HepG2 (cell line): ENCODE measurements around the gene KNL1. TPM values are rescaled to one million over a fixed set of nuclear protein-coding genes. Genes with fewer than 3 reads are reported as not detected.
A peak's percentile ranks its signal among the peaks of the same experiment; 100 is the strongest.

ENCODE experiments used
- ASH2L ChIP-seq: fragments of 300-600, 200-600 bp; sonication (generic); IDR thresholded peaks from 2 replicates; pipeline ENCODE4 v1.7.0; 2017; ENCODE audit warnings: low read depth, mild to moderate bottlenecking, moderate library complexity, mixed read lengths, low read length; ENCODE audit not compliant: insufficient read length
- ELF4 ChIP-seq: sonication (generic); formaldehyde crosslinking; IDR thresholded peaks from 2 replicates; pipeline ENCODE4 v1.5.0; 2020; ENCODE audit warnings: missing genetic modification reagents, mild to moderate bottlenecking, moderate library complexity, borderline replicate concordance
- GATA4 ChIP-seq: sonication (generic); IDR thresholded peaks from 2 replicates; pipeline ENCODE4 v1.6.1; 2016; ENCODE audit warnings: antibody characterized with exemption, low read depth, borderline replicate concordance
- GATAD1 ChIP-seq: IDR thresholded peaks from 2 replicates; pipeline ENCODE4 v1.6.1; 2016; ENCODE audit warnings: missing genetic modification reagents, missing compliant biosample characterization
- HIVEP1 ChIP-seq: sonication (generic); formaldehyde crosslinking; IDR thresholded peaks from 2 replicates; pipeline ENCODE4 v1.4.0; 2020; ENCODE audit warnings: mild to moderate bottlenecking, missing genetic modification reagents
- NAIF1 ChIP-seq: sonication (generic); formaldehyde crosslinking; IDR thresholded peaks from 2 replicates; pipeline ENCODE4 v1.5.0; 2020; ENCODE audit warnings: mild to moderate bottlenecking, missing genetic modification reagents, borderline replicate concordance
- RAD21 ChIP-seq: fragments of 450-650 bp; formaldehyde crosslinking; IDR thresholded peaks from 2 replicates; pipeline ENCODE4 v1.5.0; 2020; ENCODE audit warnings: mild to moderate bottlenecking
- ZNF121 ChIP-seq: sonication (generic); formaldehyde crosslinking; IDR thresholded peaks from 2 replicates; pipeline ENCODE4 v1.5.0; 2020; ENCODE audit warnings: mild to moderate bottlenecking, missing genetic modification reagents
- ZNF432 ChIP-seq: sonication (generic); formaldehyde crosslinking; IDR thresholded peaks from 2 replicates; pipeline ENCODE4 v1.5.0; 2020; ENCODE audit warnings: missing genetic modification reagents, mild to moderate bottlenecking, borderline replicate concordance
- ZNF552 ChIP-seq: sonication (generic); formaldehyde crosslinking; IDR thresholded peaks from 2 replicates; pipeline ENCODE4 v1.9.0; 2022; ENCODE audit warnings: missing genetic modification reagents, mild to moderate bottlenecking, borderline replicate concordance
- ZNF788 ChIP-seq: sonication (generic); formaldehyde crosslinking; IDR thresholded peaks from 2 replicates; pipeline ENCODE4 v1.5.0; 2020; ENCODE audit warnings: mild to moderate bottlenecking, missing genetic modification reagents, borderline replicate concordance
- polyA plus RNA-seq, 8 experiments: library from polyadenylated mRNA; depleted of rRNA in 3 of 8; stranded (reverse) in 7 of 8; unstranded in 1 of 8; fragments of >200 nt; fragmentation: Illumina TruSeq in 4 of 8; extraction: Trizol in 4 of 8; gene quantifications; 2 replicates each; pipeline versions ENCODE4 v1.2.1 to v1.2.3, GENCODE V29; 2011 to 2016; ENCODE audit warnings: low read depth in 4 of 8, missing spikeins in 1 of 8, mixed read lengths in 1 of 8; ENCODE audit not compliant: insufficient read depth in 1 of 8
- total RNA-seq, 5 experiments: library from RNA; depleted of rRNA; stranded (reverse); fragments of >200 nt; fragmentation: Illumina TruSeq; extraction: Trizol; gene quantifications; 2 replicates each; pipeline ENCODE4 v1.2.3, GENCODE V29; 2016; ENCODE audit warnings: low read depth in 1 of 5
- TF ChIP-seq, protein P1 (sequence below): sonication (generic); formaldehyde crosslinking; IDR thresholded peaks from 2 replicates; pipeline ENCODE4 v1.4.0; 2020; ENCODE audit warnings: missing genetic modification reagents
- TF ChIP-seq, protein P2 (sequence below): sonication (generic); formaldehyde crosslinking; IDR thresholded peaks from 2 replicates; pipeline ENCODE4 v1.5.0; 2020; ENCODE audit warnings: mild to moderate bottlenecking, low read depth, missing genetic modification reagents, borderline replicate concordance
- TF ChIP-seq, protein P3 (sequence below): sonication (generic); formaldehyde crosslinking; IDR thresholded peaks from 2 replicates; pipeline ENCODE4 v1.4.0; 2020; ENCODE audit warnings: missing genetic modification reagents; ENCODE audit errors: not compliant biosample characterization
- TF ChIP-seq, protein P4 (sequence below): sonication (generic); formaldehyde crosslinking; IDR thresholded peaks from 2 replicates; pipeline ENCODE4 v1.4.0; 2020; ENCODE audit warnings: mild to moderate bottlenecking, missing genetic modification reagents

Gene KNL1
- total and polyA plus RNA-seq, 2 of the 13 experiments (the other 11 are each of a cell fraction or from before 2014, with no cell fraction given): 8.0 to 21.4 TPM

DNA sequence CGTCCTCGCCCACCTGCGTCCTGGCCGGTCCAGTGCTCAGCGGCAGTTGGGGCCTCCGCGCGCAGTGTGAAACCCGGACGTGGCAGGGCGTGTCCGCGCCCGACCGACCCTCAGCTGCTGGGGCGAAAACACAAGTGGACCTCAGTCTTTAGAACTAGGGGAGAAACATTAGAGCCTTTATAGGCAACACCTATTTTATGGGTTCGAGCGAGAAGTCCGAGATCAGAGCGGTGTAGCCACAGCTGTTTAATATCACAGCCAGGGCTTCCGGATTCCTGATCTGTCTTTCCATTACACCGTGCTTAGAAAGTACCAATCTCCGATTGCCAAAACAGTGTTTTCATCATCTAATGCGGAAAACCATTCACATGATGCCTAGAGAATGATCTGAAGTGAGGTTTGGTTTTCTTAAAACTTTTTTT lies 101.4 kb downstream of the KNL1 start (continued):
- TF ChIP-seq ELF4 (CRISPR knock-in tag) (0 out of 2 replicates have a peak, but pooled peaks have one; percentile 20), HIVEP1 (CRISPR knock-in tag) (no peak), ZNF432 (CRISPR knock-in tag) (no peak), GATA4 (no peak), GATAD1 (CRISPR knock-in tag) (no peak), RAD21 (CRISPR knock-in tag) (no peak), NAIF1 (CRISPR knock-in tag) (no peak), ZNF121 (no peak), ZNF552 (0 out of 2 replicates have a peak, but pooled peaks have one; percentile 27), ZNF788 (CRISPR knock-in tag) (no peak), ASH2L (no peak)
- TF ChIP-seq, protein P1, sequence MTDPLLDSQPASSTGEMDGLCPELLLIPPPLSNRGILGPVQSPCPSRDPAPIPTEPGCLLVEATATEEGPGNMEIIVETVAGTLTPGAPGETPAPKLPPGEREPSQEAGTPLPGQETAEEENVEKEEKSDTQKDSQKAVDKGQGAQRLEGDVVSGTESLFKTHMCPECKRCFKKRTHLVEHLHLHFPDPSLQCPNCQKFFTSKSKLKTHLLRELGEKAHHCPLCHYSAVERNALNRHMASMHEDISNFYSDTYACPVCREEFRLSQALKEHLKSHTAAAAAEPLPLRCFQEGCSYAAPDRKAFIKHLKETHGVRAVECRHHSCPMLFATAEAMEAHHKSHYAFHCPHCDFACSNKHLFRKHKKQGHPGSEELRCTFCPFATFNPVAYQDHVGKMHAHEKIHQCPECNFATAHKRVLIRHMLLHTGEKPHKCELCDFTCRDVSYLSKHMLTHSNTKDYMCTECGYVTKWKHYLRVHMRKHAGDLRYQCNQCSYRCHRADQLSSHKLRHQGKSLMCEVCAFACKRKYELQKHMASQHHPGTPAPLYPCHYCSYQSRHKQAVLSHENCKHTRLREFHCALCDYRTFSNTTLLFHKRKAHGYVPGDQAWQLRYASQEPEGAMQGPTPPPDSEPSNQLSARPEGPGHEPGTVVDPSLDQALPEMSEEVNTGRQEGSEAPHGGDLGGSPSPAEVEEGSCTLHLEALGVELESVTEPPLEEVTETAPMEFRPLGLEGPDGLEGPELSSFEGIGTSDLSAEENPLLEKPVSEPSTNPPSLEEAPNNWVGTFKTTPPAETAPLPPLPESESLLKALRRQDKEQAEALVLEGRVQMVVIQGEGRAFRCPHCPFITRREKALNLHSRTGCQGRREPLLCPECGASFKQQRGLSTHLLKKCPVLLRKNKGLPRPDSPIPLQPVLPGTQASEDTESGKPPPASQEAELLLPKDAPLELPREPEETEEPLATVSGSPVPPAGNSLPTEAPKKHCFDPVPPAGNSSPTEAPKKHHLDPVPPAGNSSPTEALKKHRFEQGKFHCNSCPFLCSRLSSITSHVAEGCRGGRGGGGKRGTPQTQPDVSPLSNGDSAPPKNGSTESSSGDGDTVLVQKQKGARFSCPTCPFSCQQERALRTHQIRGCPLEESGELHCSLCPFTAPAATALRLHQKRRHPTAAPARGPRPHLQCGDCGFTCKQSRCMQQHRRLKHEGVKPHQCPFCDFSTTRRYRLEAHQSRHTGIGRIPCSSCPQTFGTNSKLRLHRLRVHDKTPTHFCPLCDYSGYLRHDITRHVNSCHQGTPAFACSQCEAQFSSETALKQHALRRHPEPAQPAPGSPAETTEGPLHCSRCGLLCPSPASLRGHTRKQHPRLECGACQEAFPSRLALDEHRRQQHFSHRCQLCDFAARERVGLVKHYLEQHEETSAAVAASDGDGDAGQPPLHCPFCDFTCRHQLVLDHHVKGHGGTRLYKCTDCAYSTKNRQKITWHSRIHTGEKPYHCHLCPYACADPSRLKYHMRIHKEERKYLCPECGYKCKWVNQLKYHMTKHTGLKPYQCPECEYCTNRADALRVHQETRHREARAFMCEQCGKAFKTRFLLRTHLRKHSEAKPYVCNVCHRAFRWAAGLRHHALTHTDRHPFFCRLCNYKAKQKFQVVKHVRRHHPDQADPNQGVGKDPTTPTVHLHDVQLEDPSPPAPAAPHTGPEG (CRISPR knock-in tag): peak; percentile 47; the same call in 1 of the 2 replicates
- TF ChIP-seq, protein P2, sequence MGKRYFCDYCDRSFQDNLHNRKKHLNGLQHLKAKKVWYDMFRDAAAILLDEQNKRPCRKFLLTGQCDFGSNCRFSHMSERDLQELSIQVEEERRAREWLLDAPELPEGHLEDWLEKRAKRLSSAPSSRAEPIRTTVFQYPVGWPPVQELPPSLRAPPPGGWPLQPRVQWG (CRISPR knock-in tag): no peak
- TF ChIP-seq, protein P3, sequence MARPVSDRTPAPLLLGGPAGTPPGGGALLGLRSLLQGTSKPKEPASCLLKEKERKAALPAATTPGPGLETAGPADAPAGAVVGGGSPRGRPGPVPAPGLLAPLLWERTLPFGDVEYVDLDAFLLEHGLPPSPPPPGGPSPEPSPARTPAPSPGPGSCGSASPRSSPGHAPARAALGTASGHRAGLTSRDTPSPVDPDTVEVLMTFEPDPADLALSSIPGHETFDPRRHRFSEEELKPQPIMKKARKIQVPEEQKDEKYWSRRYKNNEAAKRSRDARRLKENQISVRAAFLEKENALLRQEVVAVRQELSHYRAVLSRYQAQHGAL (CRISPR knock-in tag): no peak
- TF ChIP-seq, protein P4, sequence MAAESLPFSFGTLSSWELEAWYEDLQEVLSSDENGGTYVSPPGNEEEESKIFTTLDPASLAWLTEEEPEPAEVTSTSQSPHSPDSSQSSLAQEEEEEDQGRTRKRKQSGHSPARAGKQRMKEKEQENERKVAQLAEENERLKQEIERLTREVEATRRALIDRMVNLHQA (CRISPR knock-in tag): no peak
